A549 treated with GW870086 at 1 μM for 4 hours (cell line): ENCODE results near the gene RAB21. TPM values are rescaled to one million over a fixed set of nuclear protein-coding genes. Genes with fewer than 3 reads are reported as not detected.

ENCODE experiments used
- total RNA-seq: library from RNA; stranded (reverse); fragments of 200-300 nt; extraction: Qiagen RNA extraction; gene quantifications from 5 replicates; pipeline ENCODE4 v1.2.3, GENCODE V29; 2022; ENCODE audit warnings: low read depth

RAB21 gene, protein sequence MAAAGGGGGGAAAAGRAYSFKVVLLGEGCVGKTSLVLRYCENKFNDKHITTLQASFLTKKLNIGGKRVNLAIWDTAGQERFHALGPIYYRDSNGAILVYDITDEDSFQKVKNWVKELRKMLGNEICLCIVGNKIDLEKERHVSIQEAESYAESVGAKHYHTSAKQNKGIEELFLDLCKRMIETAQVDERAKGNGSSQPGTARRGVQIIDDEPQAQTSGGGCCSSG
- total RNA-seq: 33.9 to 50.6 TPM (median 41.8 TPM) in 5 replicates

GRCh38 chr12:71754461-71755145 lies at the start of gene RAB21:
RAB21 (plus strand) TSS chr12:71754863; CDS start chr12:71755130, 267 bp downstream.

Other genes starting within 250 kb of the RAB21 start
- gene ZFC3H1, start 91.0 kb upstream of the RAB21 start, total RNA-seq: 12.1 to 17.2 TPM (median 15.9 TPM) in 5 replicates
- 3.3 to 5.8 TPM (median 4.5 TPM) in 5 replicates for gene THAP2, start 90.6 kb upstream of the RAB21 start, total RNA-seq
- 26.3 to 32.5 TPM (median 30.9 TPM) in 5 replicates for gene TMEM19, start 68.8 kb upstream of the RAB21 start, total RNA-seq
- 21.1 to 24.3 TPM (median 23.9 TPM) in 5 replicates for gene TBC1D15, start 84.9 kb downstream of the RAB21 start, total RNA-seq
- not detected in 5 replicates for gene TPH2, start 184.0 kb downstream of the RAB21 start, total RNA-seq